Measurements from ENCODE around the gene AGMO. TPM values are rescaled to one million over a fixed set of nuclear protein-coding genes. Genes with fewer than 3 reads are reported as not detected.

Gene AGMO
- total RNA-seq, 1 donor from 2014 or later, result 0.34 TPM

DNA sequence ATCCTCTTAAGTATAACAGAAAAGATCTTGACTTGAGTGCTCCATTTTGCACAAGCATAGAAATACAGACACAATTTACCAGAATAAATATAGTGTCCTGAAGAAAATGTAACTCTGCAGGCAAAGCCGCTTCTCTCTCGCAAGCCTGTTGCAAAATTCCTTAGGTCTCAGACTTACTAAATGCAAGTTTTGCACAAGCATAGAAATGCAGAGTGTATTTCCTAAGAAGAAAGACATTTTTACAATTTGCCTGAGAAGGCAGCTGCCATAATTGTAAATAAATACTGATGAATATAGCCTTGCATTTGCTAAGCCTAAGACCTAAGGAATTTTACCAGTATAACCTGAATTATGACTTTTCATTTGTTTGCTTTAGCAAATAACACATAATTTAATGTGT is 67.1 kb downstream of the AGMO start:
- no peak for TF ChIP-seq EZH2 (IDR thresholded peaks at IDR 0.05; ENCODE audit: insufficient read depth, low read length)
- TF ChIP-seq, protein P1, sequence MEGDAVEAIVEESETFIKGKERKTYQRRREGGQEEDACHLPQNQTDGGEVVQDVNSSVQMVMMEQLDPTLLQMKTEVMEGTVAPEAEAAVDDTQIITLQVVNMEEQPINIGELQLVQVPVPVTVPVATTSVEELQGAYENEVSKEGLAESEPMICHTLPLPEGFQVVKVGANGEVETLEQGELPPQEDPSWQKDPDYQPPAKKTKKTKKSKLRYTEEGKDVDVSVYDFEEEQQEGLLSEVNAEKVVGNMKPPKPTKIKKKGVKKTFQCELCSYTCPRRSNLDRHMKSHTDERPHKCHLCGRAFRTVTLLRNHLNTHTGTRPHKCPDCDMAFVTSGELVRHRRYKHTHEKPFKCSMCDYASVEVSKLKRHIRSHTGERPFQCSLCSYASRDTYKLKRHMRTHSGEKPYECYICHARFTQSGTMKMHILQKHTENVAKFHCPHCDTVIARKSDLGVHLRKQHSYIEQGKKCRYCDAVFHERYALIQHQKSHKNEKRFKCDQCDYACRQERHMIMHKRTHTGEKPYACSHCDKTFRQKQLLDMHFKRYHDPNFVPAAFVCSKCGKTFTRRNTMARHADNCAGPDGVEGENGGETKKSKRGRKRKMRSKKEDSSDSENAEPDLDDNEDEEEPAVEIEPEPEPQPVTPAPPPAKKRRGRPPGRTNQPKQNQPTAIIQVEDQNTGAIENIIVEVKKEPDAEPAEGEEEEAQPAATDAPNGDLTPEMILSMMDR (IDR thresholded peaks at IDR 0.05; ENCODE audit: insufficient read depth, low read depth, low read length), result no peak
- H3K9me3 Mint-ChIP-seq (ENCODE audit: unreplicated experiment), result peaks cover 2% of the 10 kb centered on the region
- Histone ChIP-seq H3K36me3 (ENCODE audit: insufficient read depth, low read length) (no peaks in the 10 kb centered on the region), H3K4me2 (ENCODE audit: low read length) (no peak overlapping the region), H3K9me3 (ENCODE audit: insufficient read depth, low read depth, low read length) (no peaks in the 10 kb centered on the region), H3K79me2 (ENCODE audit: insufficient read depth, low read length) (no peaks in the 10 kb centered on the region), H4K20me1 (ENCODE audit: insufficient read depth, low read length) (no peaks in the 10 kb centered on the region), H3K4me3 (ENCODE audit: insufficient read depth, low read depth, low read length) (no peak overlapping the region), H3K9ac (ENCODE audit: low read length) (no peak overlapping the region), H3K4me1 (ENCODE audit: insufficient read depth, low read length) (no peaks in the 10 kb centered on the region), H2AFZ (ENCODE audit: low read depth, low read length) (no peak overlapping the region), H3K27me3 (ENCODE audit: insufficient read depth, low read length) (no peaks in the 10 kb centered on the region), H3K27ac (ENCODE audit: low read depth, low read length) (no peak overlapping the region)
- no peak overlapping the region for H3K27ac Mint-ChIP-seq (ENCODE audit: unreplicated experiment)
- H3K4me1 Mint-ChIP-seq (ENCODE audit: low read depth, unreplicated experiment), result no peaks in the 10 kb centered on the region
- FAIRE-seq, result no peak
- no peak overlapping the region for H3K4me3 Mint-ChIP-seq (ENCODE audit: unreplicated experiment)
- H3K36me3 Mint-ChIP-seq (ENCODE audit: low read depth, unreplicated experiment), result no peaks in the 10 kb centered on the region
- DNase-seq (ENCODE audit: low read depth), result no peak
- H3K27me3 Mint-ChIP-seq (ENCODE audit: low read depth, unreplicated experiment), result no peaks in the 10 kb centered on the region

DNA sequence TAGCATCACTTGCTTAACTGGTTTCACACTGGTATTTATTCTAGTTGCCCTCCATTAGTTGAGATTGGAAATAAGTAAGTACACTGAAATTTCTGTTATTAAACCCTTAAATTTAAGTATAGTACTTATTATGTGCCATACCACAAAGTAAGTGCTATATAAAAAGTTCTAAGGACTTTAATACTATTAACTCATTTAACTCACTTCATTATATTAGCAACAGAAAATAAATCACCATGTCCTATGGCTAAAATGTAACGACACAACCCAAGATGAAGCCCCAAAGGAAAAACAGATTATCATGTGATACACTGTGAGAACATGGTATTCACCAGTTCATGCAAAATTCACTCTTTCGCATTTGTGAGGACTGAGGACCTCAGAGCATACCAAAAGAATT is 70.5 kb downstream of the AGMO start:
- no peak for TF ChIP-seq EZH2 (IDR thresholded peaks at IDR 0.05; ENCODE audit: insufficient read depth, low read length)
- TF ChIP-seq, protein P1 (IDR thresholded peaks at IDR 0.05; ENCODE audit: insufficient read depth, low read depth, low read length), result no peak
- Histone ChIP-seq H4K20me1 (ENCODE audit: insufficient read depth, low read length) (no peaks in the 10 kb centered on the region), H3K27ac (ENCODE audit: low read depth, low read length) (no peak overlapping the region), H3K9me3 (ENCODE audit: insufficient read depth, low read depth, low read length) (no peaks in the 10 kb centered on the region), H3K4me3 (ENCODE audit: insufficient read depth, low read depth, low read length) (no peak overlapping the region), H3K4me1 (ENCODE audit: insufficient read depth, low read length) (no peaks in the 10 kb centered on the region), H3K36me3 (ENCODE audit: insufficient read depth, low read length) (no peaks in the 10 kb centered on the region), H3K4me2 (ENCODE audit: low read length) (no peak overlapping the region), H2AFZ (ENCODE audit: low read depth, low read length) (no peak overlapping the region), H3K27me3 (ENCODE audit: insufficient read depth, low read length) (no peaks in the 10 kb centered on the region), H3K79me2 (ENCODE audit: insufficient read depth, low read length) (no peaks in the 10 kb centered on the region), H3K9ac (ENCODE audit: low read length) (no peak overlapping the region)
- H3K36me3 Mint-ChIP-seq (ENCODE audit: low read depth, unreplicated experiment), result no peaks in the 10 kb centered on the region
- no peak for FAIRE-seq
- DNase-seq (ENCODE audit: low read depth), result no peak
- no peaks in the 10 kb centered on the region for H3K27me3 Mint-ChIP-seq (ENCODE audit: low read depth, unreplicated experiment)
- H3K4me1 Mint-ChIP-seq (ENCODE audit: low read depth, unreplicated experiment), result no peaks in the 10 kb centered on the region
- H3K9me3 Mint-ChIP-seq (ENCODE audit: unreplicated experiment), result peaks cover 2% of the 10 kb centered on the region
- H3K27ac Mint-ChIP-seq (ENCODE audit: unreplicated experiment), result no peak overlapping the region
- H3K4me3 Mint-ChIP-seq (ENCODE audit: unreplicated experiment), result no peak overlapping the region

DNA sequence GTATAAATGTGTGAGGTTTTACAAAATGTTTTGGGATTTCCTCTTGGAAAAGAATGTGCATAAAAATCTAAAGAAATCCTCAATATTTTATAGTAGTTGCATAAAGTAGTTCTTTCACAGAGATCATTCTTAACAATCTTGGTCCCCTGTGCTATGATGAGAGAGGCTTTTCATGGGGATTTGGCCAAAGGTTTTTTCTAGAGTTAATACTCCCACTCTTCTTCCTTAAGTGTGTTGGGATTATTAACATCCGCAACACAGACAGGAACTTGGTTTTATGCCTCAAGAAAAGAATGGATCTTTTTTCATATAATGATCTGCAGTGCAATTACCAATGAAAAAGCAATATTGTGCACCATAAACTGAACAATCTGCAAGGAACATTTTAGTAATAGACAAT is 71.5 kb downstream of the AGMO start:
- Histone ChIP-seq H3K4me2 (ENCODE audit: low read length) (no peak overlapping the region), H3K36me3 (ENCODE audit: insufficient read depth, low read length) (no peaks in the 10 kb centered on the region), H3K79me2 (ENCODE audit: insufficient read depth, low read length) (no peaks in the 10 kb centered on the region), H3K9ac (ENCODE audit: low read length) (no peak overlapping the region), H3K27me3 (ENCODE audit: insufficient read depth, low read length) (no peaks in the 10 kb centered on the region), H3K9me3 (ENCODE audit: insufficient read depth, low read depth, low read length) (no peaks in the 10 kb centered on the region), H2AFZ (ENCODE audit: low read depth, low read length) (no peak overlapping the region), H3K4me3 (ENCODE audit: insufficient read depth, low read depth, low read length) (no peak overlapping the region), H4K20me1 (ENCODE audit: insufficient read depth, low read length) (no peaks in the 10 kb centered on the region), H3K4me1 (ENCODE audit: insufficient read depth, low read length) (no peaks in the 10 kb centered on the region), H3K27ac (ENCODE audit: low read depth, low read length) (no peak overlapping the region)
- Mint-ChIP-seq H3K9me3 (ENCODE audit: unreplicated experiment) (no peaks in the 10 kb centered on the region), H3K27ac (ENCODE audit: unreplicated experiment) (no peak overlapping the region), H3K27me3 (ENCODE audit: low read depth, unreplicated experiment) (no peaks in the 10 kb centered on the region), H3K4me1 (ENCODE audit: low read depth, unreplicated experiment) (no peaks in the 10 kb centered on the region), H3K4me3 (ENCODE audit: unreplicated experiment) (no peak overlapping the region), H3K36me3 (ENCODE audit: low read depth, unreplicated experiment) (no peaks in the 10 kb centered on the region)
- no peak for FAIRE-seq
- no peak for DNase-seq (ENCODE audit: low read depth)
- TF ChIP-seq EZH2 (IDR thresholded peaks at IDR 0.05; ENCODE audit: insufficient read depth, low read length), result no peak
- TF ChIP-seq, protein P1 (IDR thresholded peaks at IDR 0.05; ENCODE audit: insufficient read depth, low read depth, low read length), result no peak
